ENCODE results near the gene HTN1.
"Not testable (repeated sequence)": the region's sequence is repeated elsewhere in the genome, so short reads cannot be mapped to it uniquely, and the experiment has no call there.

The HTN1 gene

GRCh38 chr4:70023218-70023617 is 27.0 kb upstream of the HTN1 start:
- H3K36me3 ChIP-seq (ENCODE audit: insufficient read depth, low read length) = no peaks in the 10 kb centered on the region
- H2AFZ ChIP-seq (ENCODE audit: low read length) = no peak overlapping the region
- H3K9me2 ChIP-seq (replicated peaks; ENCODE audit: low read depth, low read length) = no peaks in the 10 kb centered on the region
- no peak overlapping the region for H3K4me3 ChIP-seq (ENCODE audit: low read length, poor library complexity, severe bottlenecking)
- no peak for TF ChIP-seq EZH2phosphoT487 (IDR thresholded peaks at IDR 0.05; ENCODE audit: borderline replicate concordance)
- no peak for TF ChIP-seq CTCF (conservative IDR thresholded peaks at IDR 0.05; ENCODE audit: low read length)
- no peaks in the 10 kb centered on the region for H3F3A ChIP-seq (ENCODE audit: low read depth)
- H3K4me2 ChIP-seq (ENCODE audit: low read depth, low read length, poor library complexity, severe bottlenecking) = no peak overlapping the region
- H3K9me3 ChIP-seq (ENCODE audit: insufficient read depth, low read depth, low read length) = no peaks in the 10 kb centered on the region
- H3K79me2 ChIP-seq (ENCODE audit: insufficient read depth, low read length) = no peaks in the 10 kb centered on the region
- H3K9ac ChIP-seq (ENCODE audit: low read depth, low read length, poor library complexity, severe bottlenecking) = no peak overlapping the region
- no peaks in the 10 kb centered on the region for H3K4me1 ChIP-seq (ENCODE audit: insufficient read depth, low read length, poor library complexity, severe bottlenecking)
- H4K20me1 ChIP-seq (ENCODE audit: insufficient read depth, low read length, poor library complexity, severe bottlenecking) = no peaks in the 10 kb centered on the region
- no peaks in the 10 kb centered on the region for H3K27me3 ChIP-seq (ENCODE audit: insufficient read depth, low read length, poor library complexity, severe bottlenecking)

GRCh38 chr4:70027011-70027410 is 23.2 kb upstream of the HTN1 start:
- H3F3A ChIP-seq (ENCODE audit: low read depth) = no peaks in the 10 kb centered on the region
- H4K20me1 ChIP-seq (ENCODE audit: insufficient read depth, low read length, poor library complexity, severe bottlenecking) = no peaks in the 10 kb centered on the region
- no peak overlapping the region for H3K4me2 ChIP-seq (ENCODE audit: low read depth, low read length, poor library complexity, severe bottlenecking)
- H2AFZ ChIP-seq (ENCODE audit: low read length) = no peak overlapping the region
- no peaks in the 10 kb centered on the region for H3K79me2 ChIP-seq (ENCODE audit: insufficient read depth, low read length)
- no peaks in the 10 kb centered on the region for H3K9me3 ChIP-seq (ENCODE audit: insufficient read depth, low read depth, low read length)
- H3K4me3 ChIP-seq (ENCODE audit: low read length, poor library complexity, severe bottlenecking) = no peak overlapping the region
- no peaks in the 10 kb centered on the region for H3K27me3 ChIP-seq (ENCODE audit: insufficient read depth, low read length, poor library complexity, severe bottlenecking)
- H3K36me3 ChIP-seq (ENCODE audit: insufficient read depth, low read length) = no peaks in the 10 kb centered on the region
- no peaks in the 10 kb centered on the region for H3K4me1 ChIP-seq (ENCODE audit: insufficient read depth, low read length, poor library complexity, severe bottlenecking)
- H3K9me2 ChIP-seq (replicated peaks; ENCODE audit: low read depth, low read length) = no peaks in the 10 kb centered on the region
- no peak for TF ChIP-seq EZH2phosphoT487 (IDR thresholded peaks at IDR 0.05; ENCODE audit: borderline replicate concordance)
- no peak for TF ChIP-seq CTCF (conservative IDR thresholded peaks at IDR 0.05; ENCODE audit: low read length)
- H3K9ac ChIP-seq (ENCODE audit: low read depth, low read length, poor library complexity, severe bottlenecking) = no peak overlapping the region

GRCh38 chr4:70028159-70028558 is 22.1 kb upstream of the HTN1 start, which contains the start of gene HTN3:
TSS of gene HTN3 (plus strand) at chr4:70028459. CDS start at chr4:70030741, 2,282 bp downstream.
- not testable (repeated sequence) for H3K4me1 ChIP-seq (ENCODE audit: insufficient read depth, low read length, poor library complexity, severe bottlenecking); H3K4me3 ChIP-seq (ENCODE audit: low read length, poor library complexity, severe bottlenecking); H3K9me3 ChIP-seq (ENCODE audit: insufficient read depth, low read depth, low read length); H2AFZ ChIP-seq (ENCODE audit: low read length); H4K20me1 ChIP-seq (ENCODE audit: insufficient read depth, low read length, poor library complexity, severe bottlenecking); H3K9ac ChIP-seq (ENCODE audit: low read depth, low read length, poor library complexity, severe bottlenecking); H3K36me3 ChIP-seq (ENCODE audit: insufficient read depth, low read length); H3K79me2 ChIP-seq (ENCODE audit: insufficient read depth, low read length); H3K9me2 ChIP-seq (replicated peaks; ENCODE audit: low read depth, low read length); H3F3A ChIP-seq (ENCODE audit: low read depth); H3K4me2 ChIP-seq (ENCODE audit: low read depth, low read length, poor library complexity, severe bottlenecking); H3K27me3 ChIP-seq (ENCODE audit: insufficient read depth, low read length, poor library complexity, severe bottlenecking)

GRCh38 chr4:70037559-70037958 is 12.7 kb upstream of the HTN1 start:
- not testable (repeated sequence) for H3K79me2 ChIP-seq (ENCODE audit: insufficient read depth, low read length); H3K9me2 ChIP-seq (replicated peaks; ENCODE audit: low read depth, low read length); H4K20me1 ChIP-seq (ENCODE audit: insufficient read depth, low read length, poor library complexity, severe bottlenecking); H3F3A ChIP-seq (ENCODE audit: low read depth); H3K9ac ChIP-seq (ENCODE audit: low read depth, low read length, poor library complexity, severe bottlenecking); H3K27me3 ChIP-seq (ENCODE audit: insufficient read depth, low read length, poor library complexity, severe bottlenecking); H2AFZ ChIP-seq (ENCODE audit: low read length); H3K4me1 ChIP-seq (ENCODE audit: insufficient read depth, low read length, poor library complexity, severe bottlenecking); H3K4me2 ChIP-seq (ENCODE audit: low read depth, low read length, poor library complexity, severe bottlenecking); H3K4me3 ChIP-seq (ENCODE audit: low read length, poor library complexity, severe bottlenecking); H3K36me3 ChIP-seq (ENCODE audit: insufficient read depth, low read length); H3K9me3 ChIP-seq (ENCODE audit: insufficient read depth, low read depth, low read length)

GRCh38 chr4:70039928-70040327 is 10.3 kb upstream of the HTN1 start:
- not testable (repeated sequence) for H3K9ac ChIP-seq (ENCODE audit: low read depth, low read length, poor library complexity, severe bottlenecking); H3K79me2 ChIP-seq (ENCODE audit: insufficient read depth, low read length); H3K9me2 ChIP-seq (replicated peaks; ENCODE audit: low read depth, low read length); H2AFZ ChIP-seq (ENCODE audit: low read length); H3K4me2 ChIP-seq (ENCODE audit: low read depth, low read length, poor library complexity, severe bottlenecking); H4K20me1 ChIP-seq (ENCODE audit: insufficient read depth, low read length, poor library complexity, severe bottlenecking); H3K9me3 ChIP-seq (ENCODE audit: insufficient read depth, low read depth, low read length); H3K27me3 ChIP-seq (ENCODE audit: insufficient read depth, low read length, poor library complexity, severe bottlenecking); H3K36me3 ChIP-seq (ENCODE audit: insufficient read depth, low read length); H3F3A ChIP-seq (ENCODE audit: low read depth); H3K4me3 ChIP-seq (ENCODE audit: low read length, poor library complexity, severe bottlenecking); H3K4me1 ChIP-seq (ENCODE audit: insufficient read depth, low read length, poor library complexity, severe bottlenecking)
